ENCODE data around the gene SND1. TPM values are rescaled to one million over a fixed set of nuclear protein-coding genes. Genes with fewer than 3 reads are reported as not detected.

SND1 gene
- total RNA-seq, 1 donor from 2014 or later: 165 TPM

- TF ChIP-seq CTCF (IDR thresholded peaks at IDR 0.05; ENCODE audit: partially characterized antibody, unreplicated experiment): no peak
- Mint-ChIP-seq H3K27ac (ENCODE audit: unreplicated experiment) (no peak overlapping the region), H3K4me1 (ENCODE audit: low read depth, unreplicated experiment) (peaks cover 20% of the 10 kb centered on the region), H3K4me3 (ENCODE audit: unreplicated experiment) (no peak overlapping the region), H3K36me3 (ENCODE audit: unreplicated experiment) (no peaks in the 10 kb centered on the region), H3K9me3 (ENCODE audit: unreplicated experiment) (no peaks in the 10 kb centered on the region), H3K27me3 (ENCODE audit: unreplicated experiment) (peaks cover 2% of the 10 kb centered on the region)
- no peak for DNase-seq
Measured at GRCh38 chr7:127741764-127742375, 89.9 kb downstream of the SND1 start.

GRCh38 chr7:127745445-127745844 lies 93.5 kb downstream of the SND1 start:
- H3K27ac Mint-ChIP-seq (ENCODE audit: unreplicated experiment): no peak overlapping the region
- peaks cover 5% of the 10 kb centered on the region for H3K36me3 Mint-ChIP-seq (ENCODE audit: unreplicated experiment)
- no peak for DNase-seq
- H3K4me3 Mint-ChIP-seq (ENCODE audit: unreplicated experiment): no peak overlapping the region
- no peak for TF ChIP-seq CTCF (IDR thresholded peaks at IDR 0.05; ENCODE audit: partially characterized antibody, unreplicated experiment)
- peaks cover 1% of the 10 kb centered on the region for H3K4me1 Mint-ChIP-seq (ENCODE audit: low read depth, unreplicated experiment)
- H3K9me3 Mint-ChIP-seq (ENCODE audit: unreplicated experiment): peaks cover 4% of the 10 kb centered on the region
- H3K27me3 Mint-ChIP-seq (ENCODE audit: unreplicated experiment): peaks cover 4% of the 10 kb centered on the region

- H3K4me1 Mint-ChIP-seq (ENCODE audit: low read depth, unreplicated experiment): peaks cover 18% of the 10 kb centered on the region
Measured at GRCh38 chr7:127751062-127751461, 99.1 kb downstream of the SND1 start.

GRCh38 chr7:127751490-127752448 lies 99.8 kb downstream of the SND1 start:
- Mint-ChIP-seq H3K4me1 (ENCODE audit: low read depth, unreplicated experiment) (peaks cover 22% of the 10 kb centered on the region), H3K9me3 (ENCODE audit: unreplicated experiment) (peaks cover 5% of the 10 kb centered on the region), H3K27me3 (ENCODE audit: unreplicated experiment) (peaks cover 4% of the 10 kb centered on the region), H3K27ac (ENCODE audit: unreplicated experiment) (no peak overlapping the region), H3K4me3 (ENCODE audit: unreplicated experiment) (no peak overlapping the region), H3K36me3 (ENCODE audit: unreplicated experiment) (peaks cover 5% of the 10 kb centered on the region)
- TF ChIP-seq CTCF (IDR thresholded peaks at IDR 0.05; ENCODE audit: partially characterized antibody, unreplicated experiment): no peak
- DNase-seq: no peak

More at GRCh38 chr7:127751062-127751461, 99.1 kb downstream of the SND1 start:
- no peak for DNase-seq
- TF ChIP-seq CTCF (IDR thresholded peaks at IDR 0.05; ENCODE audit: partially characterized antibody, unreplicated experiment): no peak
- Mint-ChIP-seq H3K9me3 (ENCODE audit: unreplicated experiment) (peaks cover 5% of the 10 kb centered on the region), H3K27ac (ENCODE audit: unreplicated experiment) (no peak overlapping the region), H3K4me3 (ENCODE audit: unreplicated experiment) (no peak overlapping the region), H3K27me3 (ENCODE audit: unreplicated experiment) (peaks cover 4% of the 10 kb centered on the region), H3K36me3 (ENCODE audit: unreplicated experiment) (peaks cover 5% of the 10 kb centered on the region)

GRCh38 chr7:127752829-127753228 lies 100.8 kb downstream of the SND1 start:
- TF ChIP-seq CTCF (IDR thresholded peaks at IDR 0.05; ENCODE audit: partially characterized antibody, unreplicated experiment): no peak
- DNase-seq: no peak
- no peak overlapping the region for H3K4me3 Mint-ChIP-seq (ENCODE audit: unreplicated experiment)
- peaks cover 5% of the 10 kb centered on the region for H3K36me3 Mint-ChIP-seq (ENCODE audit: unreplicated experiment)
- peaks cover 26% of the 10 kb centered on the region for H3K4me1 Mint-ChIP-seq (ENCODE audit: low read depth, unreplicated experiment)
- peaks cover 4% of the 10 kb centered on the region for H3K27me3 Mint-ChIP-seq (ENCODE audit: unreplicated experiment)
- no peak overlapping the region for H3K27ac Mint-ChIP-seq (ENCODE audit: unreplicated experiment)
- H3K9me3 Mint-ChIP-seq (ENCODE audit: unreplicated experiment): peaks cover 5% of the 10 kb centered on the region
